Liver (tissue), 9 donors: ENCODE data around the gene IQGAP2. TPM values are rescaled to one million over a fixed set of nuclear protein-coding genes. Genes with fewer than 3 reads are reported as not detected.

Source experiments
- DNase-seq: peaks from one replicate; pipeline ENCODE4 v3.0.0-alpha.2; 2017; ENCODE audit warnings: low spot score
- H3K27ac ChIP-seq, 2 donors: one replicate each; pipeline ENCODE4 v1.7.0; 2013; ENCODE audit warnings: inconsistent platforms in 2 of 2, low read length in 2 of 2, control low read depth in 1 of 2, low read depth in 1 of 2, mild to moderate bottlenecking in 1 of 2
- H3K27me3 ChIP-seq, 4 donors: one replicate each; pipeline versions ENCODE4 v1.6.1 to v1.7.0; 2013; ENCODE audit warnings: low read length in 3 of 4, inconsistent platforms in 1 of 4, mild to moderate bottlenecking in 1 of 4, moderate library complexity in 1 of 4; ENCODE audit not compliant: control insufficient read depth in 4 of 4, insufficient read depth in 4 of 4
- H3K36me3 ChIP-seq, 4 donors: one replicate each; pipeline versions ENCODE4 v1.6.1 to v1.7.0; 2013; ENCODE audit warnings: low read length in 3 of 4, mild to moderate bottlenecking in 3 of 4, low read depth in 1 of 4, moderate library complexity in 1 of 4; ENCODE audit not compliant: control insufficient read depth in 4 of 4, insufficient read depth in 3 of 4
- H3K4me1 ChIP-seq, 4 donors: one replicate each; pipeline versions ENCODE4 v1.6.1 to v1.7.0; 2013; ENCODE audit warnings: low read length in 3 of 4, mild to moderate bottlenecking in 3 of 4, moderate library complexity in 1 of 4; ENCODE audit not compliant: control insufficient read depth in 4 of 4, insufficient read depth in 4 of 4
- H3K4me3 ChIP-seq, 3 donors: one replicate each; pipeline versions ENCODE4 v1.6.1 to v1.7.0; 2013; ENCODE audit warnings: low read length in 3 of 3, control low read depth in 1 of 3, low read depth in 1 of 3, mild to moderate bottlenecking in 1 of 3
- H3K9ac ChIP-seq, 2 donors: one replicate each; pipeline ENCODE4 v1.7.0; 2013; ENCODE audit warnings: low read length in 2 of 2, mild to moderate bottlenecking in 2 of 2, moderate library complexity in 2 of 2, control low read depth in 1 of 2, low read depth in 1 of 2
- H3K9me3 ChIP-seq, 4 donors: one replicate each; pipeline versions ENCODE4 v1.6.1 to v1.7.0; 2013; ENCODE audit warnings: low read length in 3 of 4; ENCODE audit not compliant: control insufficient read depth in 4 of 4
- CTCF ChIP-seq: fragments of 150-350 bp; IDR thresholded peaks from 2 replicates; pipeline ENCODE4 v1.5.1; 2017; ENCODE audit warnings: improper control_type of control experiment, low read depth, low read length; ENCODE audit not compliant: missing input control
- EGR1 ChIP-seq, 2 donors: IDR thresholded peaks; 2 replicates each; pipeline ENCODE4 v1.6.1; 2016 to 2018; ENCODE audit warnings: antibody characterized with exemption in 2 of 2, low read depth in 2 of 2
- FOXA1 ChIP-seq: IDR thresholded peaks from 2 replicates; pipeline ENCODE4 v1.6.1; 2016; ENCODE audit warnings: antibody characterized with exemption
- FOXA2 ChIP-seq: IDR thresholded peaks from 2 replicates; pipeline ENCODE4 v1.6.1; 2016; ENCODE audit warnings: antibody characterized with exemption
- GABPA ChIP-seq, 2 donors: IDR thresholded peaks in 1 of 2; conservative IDR thresholded peaks in 1 of 2; 2 replicates each; pipeline ENCODE4 v1.6.1; 2016; ENCODE audit warnings: antibody characterized with exemption in 2 of 2, mild to moderate bottlenecking in 1 of 2, moderate library complexity in 1 of 2
- HNF4A ChIP-seq, 2 donors: conservative IDR thresholded peaks; 2 replicates each; pipeline ENCODE4 v1.6.1; 2016; ENCODE audit warnings: antibody characterized with exemption in 2 of 2, mild to moderate bottlenecking in 2 of 2
- HNF4G ChIP-seq: IDR thresholded peaks from 2 replicates; pipeline ENCODE4 v1.6.1; 2016; ENCODE audit warnings: antibody characterized with exemption
- MAX ChIP-seq: IDR thresholded peaks from 2 replicates; pipeline ENCODE4 v1.6.1; 2016; ENCODE audit warnings: antibody characterized with exemption
- RAD21 ChIP-seq, 2 donors: IDR thresholded peaks; 2 replicates each; pipeline ENCODE4 v1.6.1; 2016; ENCODE audit warnings: antibody characterized with exemption in 2 of 2, mild to moderate bottlenecking in 2 of 2
- REST ChIP-seq: IDR thresholded peaks from 2 replicates; pipeline ENCODE4 v1.6.1; 2016; ENCODE audit warnings: antibody characterized with exemption, mild to moderate bottlenecking
- RXRA ChIP-seq, 2 donors: IDR thresholded peaks; 2 replicates each; pipeline ENCODE4 v1.6.1; 2017 to 2018; ENCODE audit warnings: antibody characterized with exemption in 2 of 2, mild to moderate bottlenecking in 1 of 2
- SP1 ChIP-seq: IDR thresholded peaks from 2 replicates; pipeline ENCODE4 v1.6.1; 2018; ENCODE audit warnings: antibody characterized with exemption, mild to moderate bottlenecking
- TAF1 ChIP-seq: conservative IDR thresholded peaks from 2 replicates; pipeline ENCODE4 v1.6.1; 2016; ENCODE audit warnings: antibody characterized with exemption, mild to moderate bottlenecking
- YY1 ChIP-seq: IDR thresholded peaks from 2 replicates; pipeline ENCODE4 v1.6.1; 2016; ENCODE audit warnings: antibody characterized with exemption, mild to moderate bottlenecking
- ZBTB33 ChIP-seq: IDR thresholded peaks from 2 replicates; pipeline ENCODE4 v1.6.1; 2016; ENCODE audit warnings: antibody characterized with exemption
- WGBS: extraction: QIAGEN DNeasy Blood & Tissue Kit; methylation state at CpG from one replicate; pipeline ENCODE4 v1.1.7; 2013; 5-methylcytosine and 5-hydroxymethylcytosine counted together
- polyA plus RNA-seq, 2 donors: library from polyadenylated mRNA; stranded (reverse) in 1 of 2; unstranded in 1 of 2; fragments of 200-250 nt in 1 of 2; fragments of >200 nt in 1 of 2; fragmentation: Nextera tagmentation in 1 of 2; extraction: Ambion mirVana in 1 of 2; gene quantifications; one replicate each; pipeline versions ENCODE4 v1.2.1 to v1.2.3, GENCODE V29; 2013 to 2015
- total RNA-seq, 2 donors: library from RNA; depleted of rRNA; stranded (reverse); fragments of >200 nt; gene quantifications; one replicate each; pipeline ENCODE4 v1.2.3, GENCODE V29; 2014
- TF ChIP-seq, protein P1 (sequence below): IDR thresholded peaks from 2 replicates; pipeline ENCODE4 v1.6.1; 2016; ENCODE audit warnings: antibody characterized with exemption
- donor health status: healthy.
- donor health status: healthy.
- donor health status: healthy.
- donor health status: healthy.
- donor health status: healthy.

Gene IQGAP2
- total and polyA plus RNA-seq, 4 donors: 41.5 to 205 (median 102) TPM

DNA sequence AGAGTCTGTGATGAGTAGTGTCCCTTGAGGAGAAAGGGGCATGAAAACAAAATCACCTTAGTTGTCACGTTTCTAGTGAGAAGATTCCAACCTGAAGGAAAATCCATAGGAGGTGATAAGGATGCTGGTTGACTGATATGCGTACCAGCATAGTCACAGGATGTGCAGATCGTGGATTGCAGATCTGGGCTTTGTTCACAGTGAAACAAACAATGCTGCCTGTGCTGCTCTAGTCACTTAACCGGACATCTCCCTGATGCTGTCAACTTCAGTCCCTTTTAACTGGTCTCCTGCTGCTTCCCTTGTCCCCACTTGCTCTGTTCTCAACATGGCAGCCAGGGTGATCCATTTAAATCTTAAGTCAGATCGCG is 89.7 kb downstream of the IQGAP2 start:
- DNase-seq: no peak
- H3K27me3 ChIP-seq: no peaks in the 10 kb centered on the region
- H3K4me3 ChIP-seq: no peak overlapping the region
- H3K36me3 ChIP-seq: no peaks in the 10 kb centered on the region
- no peak overlapping the region for H3K9ac ChIP-seq
- H3K4me1 ChIP-seq: peaks cover 6 to 55% (median 43%) of the 10 kb centered on the region in 4 donors
- WGBS: 66% methylated on average over 6 of the region's 6 CpGs
- TF ChIP-seq FOXA1 (no peak), RAD21 (IDR thresholded peaks at IDR 0.05) (no peak), MAX (no peak), GABPA (IDR thresholded peaks at IDR 0.05 in 1 of 2, conservative IDR thresholded peaks at IDR 0.05 in 1 of 2) (no peak), YY1 (no peak), FOXA2 (no peak), EGR1 (IDR thresholded peaks at IDR 0.05; ENCODE audit: low read depth in 2 of 2) (no peak), HNF4G (no peak), SP1 (no peak), TAF1 (no peak), HNF4A (conservative IDR thresholded peaks at IDR 0.05) (no peak), CTCF (no peak), REST (no peak), RXRA (IDR thresholded peaks at IDR 0.05) (no peak), ZBTB33 (no peak)
- TF ChIP-seq, protein P1, sequence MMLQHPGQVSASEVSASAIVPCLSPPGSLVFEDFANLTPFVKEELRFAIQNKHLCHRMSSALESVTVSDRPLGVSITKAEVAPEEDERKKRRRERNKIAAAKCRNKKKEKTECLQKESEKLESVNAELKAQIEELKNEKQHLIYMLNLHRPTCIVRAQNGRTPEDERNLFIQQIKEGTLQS: no peak
- H3K27ac ChIP-seq: peak overlapping the region; percentile 16 to 61
- no peaks in the 10 kb centered on the region for H3K9me3 ChIP-seq
